ES-I3 (cell line): ENCODE data around the gene PCDH1.
"Not testable (repeated sequence)": the region's sequence is repeated elsewhere in the genome, so short reads cannot be mapped to it uniquely, and the experiment has no call there.

Source experiments
- H3K36me3 ChIP-seq: 2 replicates; pipeline ENCODE4 v1.6.1; 2013; ENCODE audit warnings: mild to moderate bottlenecking, low read length, control low read depth, moderate library complexity; ENCODE audit not compliant: insufficient read depth
- H3K4me1 ChIP-seq: 2 replicates; pipeline ENCODE4 v1.6.1; 2013; ENCODE audit warnings: mild to moderate bottlenecking, control low read depth, low read length; ENCODE audit not compliant: insufficient read depth
- H3K9ac ChIP-seq: 2 replicates; pipeline ENCODE4 v1.6.1; 2013; ENCODE audit warnings: low read depth, mild to moderate bottlenecking, low read length, moderate library complexity
- H3K9me3 ChIP-seq: 2 replicates; pipeline ENCODE4 v1.6.1; 2013; ENCODE audit warnings: mild to moderate bottlenecking, low read length, moderate library complexity; ENCODE audit not compliant: control insufficient read depth, insufficient read depth

PCDH1 gene

DNA sequence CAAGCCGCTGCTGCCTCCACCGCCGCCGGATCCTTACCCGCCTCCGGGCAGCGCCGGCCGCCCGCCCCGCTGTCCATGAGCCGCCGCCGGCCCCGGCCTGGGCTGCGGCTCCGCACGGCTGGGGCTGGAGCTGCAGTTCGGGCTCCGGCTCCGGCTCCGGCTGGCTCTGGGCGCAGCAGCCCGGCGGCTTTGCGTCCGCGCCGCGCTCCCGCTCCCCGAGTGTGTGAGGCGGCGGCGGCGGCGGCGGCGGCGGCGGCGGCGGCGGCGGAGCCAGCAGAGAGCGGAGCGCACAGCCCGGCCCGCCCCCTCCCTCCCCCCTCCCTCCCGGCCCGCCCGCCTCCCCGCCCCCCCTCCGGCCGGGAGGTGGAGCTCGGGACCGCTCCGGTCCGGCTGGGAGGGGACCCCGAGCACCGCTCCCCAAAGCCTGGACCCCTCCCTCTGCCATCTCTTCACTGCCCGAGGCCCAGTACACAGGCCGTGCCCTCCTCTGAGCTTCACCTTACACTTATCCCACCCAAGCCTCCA lies at the start of gene PCDH1:
TSS of gene PCDH1 (minus strand) at position 225 of the 525 bp plus-strand sequence. CDS start at position 77, 148 bp downstream.
- Histone ChIP-seq H3K9ac (peak within 1 kb of the TSS; percentile 70), H3K36me3 (no peaks in the 10 kb centered on the region), H3K4me1 (peaks cover 50% of the 10 kb centered on the region), H3K9me3 (no peaks in the 10 kb centered on the region)

- H3K36me3 ChIP-seq = peaks cover 13% of the 10 kb centered on the region
- H3K9ac ChIP-seq = no peak overlapping the region
- H3K9me3 ChIP-seq = no peaks in the 10 kb centered on the region
- H3K4me1 ChIP-seq = peaks cover 3% of the 10 kb centered on the region; the same call in 1 of the 2 replicates
Measured at GRCh38 chr5:141926434-141926833, 48.2 kb upstream of the PCDH1 start.

- H3K4me1 ChIP-seq = peaks cover 3% of the 10 kb centered on the region; the same call in 1 of the 2 replicates
- H3K9me3 ChIP-seq = no peaks in the 10 kb centered on the region
- H3K36me3 ChIP-seq = peaks cover 6% of the 10 kb centered on the region
- peak within 1 kb of the TSS; percentile 89 for H3K9ac ChIP-seq
Measured at GRCh38 chr5:141923448-141924313, 45.5 kb upstream of the PCDH1 start, which contains the start of gene DELE1. TSS of gene DELE1 (plus strand) at chr5:141923871. CDS start at chr5:141923942, 71 bp downstream.

DNA sequence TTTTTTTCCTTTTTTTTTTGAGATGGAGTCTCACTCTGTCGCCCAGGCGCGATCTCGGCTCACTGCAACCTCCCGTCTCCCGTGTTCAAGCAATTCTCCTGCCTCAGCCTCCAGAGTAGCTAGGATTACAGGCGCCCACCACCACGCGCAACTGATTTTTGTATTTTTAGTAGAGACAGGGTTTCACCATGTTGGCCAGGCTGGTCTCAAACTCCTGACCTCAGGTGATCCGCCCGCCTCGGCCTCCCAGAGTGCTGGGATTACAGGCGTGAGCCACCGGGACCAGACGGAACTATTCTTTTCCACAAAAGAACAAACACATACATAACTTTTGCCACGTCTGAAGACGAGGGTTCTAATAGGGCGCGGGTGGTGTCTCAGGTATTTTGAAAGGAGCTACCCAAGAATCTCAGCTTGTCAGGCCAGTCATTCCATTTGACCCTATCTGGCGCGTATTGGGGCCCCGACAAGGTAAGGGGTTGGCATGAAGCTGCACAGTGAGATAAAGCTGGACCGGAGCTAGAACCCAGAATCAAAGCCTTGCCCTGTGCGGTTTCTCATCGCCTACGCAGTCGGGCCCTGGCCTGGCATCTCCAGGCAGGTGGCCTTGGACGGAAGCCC lies 44.7 kb upstream of the PCDH1 start:
- peak overlapping the region; percentile 89 for H3K9ac ChIP-seq
- H3K9me3 ChIP-seq, H3K4me1 ChIP-seq, H3K36me3 ChIP-seq: not testable (repeated sequence)

- Histone ChIP-seq H3K9me3 (no peaks in the 10 kb centered on the region), H3K9ac (no peak overlapping the region), H3K36me3 (no peaks in the 10 kb centered on the region), H3K4me1 (peaks cover 3% of the 10 kb centered on the region; the same call in 1 of the 2 replicates)
Measured at GRCh38 chr5:141920771-141921170, 42.6 kb upstream of the PCDH1 start.

DNA sequence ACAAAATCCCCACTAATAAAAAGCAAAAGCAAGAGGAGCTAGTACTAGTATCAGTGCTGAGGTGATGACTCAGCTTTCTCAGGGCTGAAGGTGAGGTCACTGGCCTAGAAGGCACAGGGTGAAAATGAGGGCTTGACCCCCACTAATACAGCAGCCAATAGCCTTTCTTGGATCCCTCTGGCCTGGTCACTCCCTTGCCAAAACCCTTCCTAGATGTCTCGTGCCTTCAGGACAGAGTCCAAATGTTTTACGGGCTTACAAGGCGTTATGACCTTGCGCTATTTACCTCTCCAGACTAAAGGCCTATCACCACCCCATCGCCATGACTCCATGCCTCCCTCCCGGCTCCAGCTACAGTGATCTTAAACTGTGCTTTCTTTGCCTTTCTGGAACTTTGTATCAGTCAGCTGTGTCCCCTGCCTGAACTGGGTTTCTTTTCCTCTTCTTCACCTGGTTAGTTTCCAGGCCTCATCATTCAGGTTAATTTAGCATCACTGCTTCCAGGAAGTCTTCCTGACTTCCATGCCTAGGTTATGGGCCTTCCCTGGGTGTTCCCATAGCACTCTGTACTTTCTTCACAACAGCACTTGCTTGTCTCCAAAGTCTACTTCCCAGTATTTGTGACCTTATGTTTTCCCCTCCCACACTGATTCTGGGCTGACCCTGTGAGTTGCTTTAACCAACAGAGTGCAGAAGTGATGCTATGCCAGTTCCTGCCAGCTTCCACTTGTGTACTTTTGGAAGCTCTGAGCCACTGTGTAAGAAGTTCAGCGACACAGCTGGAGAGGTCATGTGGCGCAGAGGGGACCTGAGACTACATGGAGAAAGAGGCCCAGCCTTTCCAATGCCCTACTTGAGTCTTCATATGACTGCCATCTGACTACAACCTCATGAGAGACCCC lies 41.3 kb upstream of the PCDH1 start:
- no peak overlapping the region for H3K9ac ChIP-seq
- H3K36me3 ChIP-seq = no peaks in the 10 kb centered on the region
- H3K9me3 ChIP-seq = no peaks in the 10 kb centered on the region
- peaks cover 6% of the 10 kb centered on the region; the same call in 1 of the 2 replicates for H3K4me1 ChIP-seq

DNA sequence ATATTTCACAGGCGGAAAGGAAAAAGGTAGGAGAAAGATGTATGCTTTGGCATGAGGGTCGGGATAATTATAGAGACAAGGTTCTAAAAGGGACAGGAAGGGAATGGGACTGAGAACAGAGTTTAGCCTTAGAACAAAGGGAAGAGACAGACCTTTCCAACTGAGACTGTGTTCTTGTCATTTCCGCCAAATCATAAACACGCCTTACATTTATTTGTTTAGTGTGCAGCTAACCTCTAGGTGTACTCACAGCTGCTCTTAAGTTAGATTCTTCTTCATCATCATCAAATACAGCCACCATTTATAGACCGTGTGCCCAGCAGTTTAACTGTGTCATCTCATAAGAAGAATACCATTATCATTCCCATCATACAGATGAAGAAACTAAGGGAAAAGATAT lies 39.5 kb upstream of the PCDH1 start:
- H3K4me1 ChIP-seq = peaks cover 8% of the 10 kb centered on the region
- no peaks in the 10 kb centered on the region for H3K36me3 ChIP-seq
- no peaks in the 10 kb centered on the region for H3K9me3 ChIP-seq

GRCh38 chr5:141916522-141916921 lies 38.3 kb upstream of the PCDH1 start:
- Histone ChIP-seq H3K4me1 (peaks cover 8% of the 10 kb centered on the region), H3K9me3 (no peaks in the 10 kb centered on the region), H3K9ac (no peak overlapping the region), H3K36me3 (no peaks in the 10 kb centered on the region)

More for the DNA sequence above, 39.5 kb upstream of the PCDH1 start:
- no peak overlapping the region for H3K9ac ChIP-seq

- H3K9ac ChIP-seq = no peak overlapping the region
- no peaks in the 10 kb centered on the region for H3K9me3 ChIP-seq
- H3K36me3 ChIP-seq = no peaks in the 10 kb centered on the region
- H3K4me1 ChIP-seq = peaks cover 8% of the 10 kb centered on the region
Measured at GRCh38 chr5:141915881-141916336, 37.7 kb upstream of the PCDH1 start.

DNA sequence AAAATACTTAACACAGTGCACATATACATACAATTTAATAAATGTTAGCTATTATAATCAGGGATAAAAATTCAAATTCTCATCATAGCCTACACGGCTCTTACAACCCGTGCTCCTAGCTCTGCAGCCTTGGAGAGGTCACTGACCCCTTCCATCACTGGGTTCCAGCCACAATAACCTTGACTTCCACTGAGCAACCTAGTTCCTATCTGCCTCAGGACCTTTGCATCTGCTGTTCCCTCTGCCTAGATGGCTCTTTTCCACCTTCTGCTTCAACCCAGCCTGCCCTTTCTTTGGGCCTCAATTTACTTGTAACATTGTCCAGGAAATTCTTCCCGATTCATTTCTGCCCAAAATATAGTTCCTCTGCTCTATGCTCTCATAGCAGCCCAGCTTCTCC lies 36.6 kb upstream of the PCDH1 start:
- Histone ChIP-seq H3K4me1 (peaks cover 8% of the 10 kb centered on the region), H3K9ac (no peak overlapping the region; the same call in 1 of the 2 replicates), H3K9me3 (no peaks in the 10 kb centered on the region), H3K36me3 (no peaks in the 10 kb centered on the region)

- Histone ChIP-seq H3K36me3 (no peaks in the 10 kb centered on the region), H3K4me1 (peaks cover 8% of the 10 kb centered on the region), H3K9ac (peak overlapping the region; percentile 55; the same call in 1 of the 2 replicates), H3K9me3 (no peaks in the 10 kb centered on the region)
Measured at GRCh38 chr5:141914199-141914743, 36.1 kb upstream of the PCDH1 start.

GRCh38 chr5:141913560-141914198 lies 35.5 kb upstream of the PCDH1 start:
- Histone ChIP-seq H3K9me3 (no peaks in the 10 kb centered on the region), H3K9ac (peak overlapping the region; percentile 55; the same call in 1 of the 2 replicates), H3K36me3 (no peaks in the 10 kb centered on the region), H3K4me1 (peaks cover 8% of the 10 kb centered on the region)

DNA sequence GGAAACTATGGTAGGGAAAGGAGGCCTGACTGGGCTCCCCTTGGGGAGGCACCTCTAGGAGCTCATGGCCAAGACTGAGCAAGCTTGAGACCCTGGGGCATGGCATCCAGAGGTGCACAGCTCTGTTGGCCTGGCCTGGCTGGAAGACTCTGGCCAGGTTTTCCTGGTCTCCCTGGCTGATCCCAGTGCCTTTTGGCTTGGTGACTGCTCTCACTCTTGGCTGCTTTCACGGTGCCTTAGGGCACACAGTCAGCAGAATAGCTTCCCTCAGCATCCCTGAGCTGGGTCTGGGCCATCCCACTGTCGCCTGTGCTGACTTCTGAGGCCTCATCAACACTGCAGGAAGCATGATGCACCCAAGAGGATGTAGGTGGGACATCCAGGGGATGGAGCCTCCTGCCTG lies 32.1 kb upstream of the PCDH1 start:
- no peaks in the 10 kb centered on the region for H3K36me3 ChIP-seq
- no peak overlapping the region for H3K9ac ChIP-seq
- no peaks in the 10 kb centered on the region for H3K9me3 ChIP-seq
- peaks cover 6% of the 10 kb centered on the region for H3K4me1 ChIP-seq
